ENCODE measurements around the gene TRABD2A.

TRABD2A gene

GRCh38 chr2:84846741-84847142 lies 34.1 kb downstream of the TRABD2A start:
- H3K27ac ChIP-seq = no peak overlapping the region
- no peak for TF ChIP-seq CTCF (IDR thresholded peaks at IDR 0.05)
- no peak for TF ChIP-seq ZFX (IDR thresholded peaks at IDR 0.05; ENCODE audit: borderline replicate concordance)

- no peak overlapping the region for H3K27ac ChIP-seq
- no peak for TF ChIP-seq CTCF (IDR thresholded peaks at IDR 0.05)
- TF ChIP-seq ZFX (IDR thresholded peaks at IDR 0.05; ENCODE audit: borderline replicate concordance) = no peak
These were observed 34.7 kb downstream of the TRABD2A start for GRCh38 chr2:84846041-84846663.

GRCh38 chr2:84844141-84844540 lies 36.7 kb downstream of the TRABD2A start:
- TF ChIP-seq ZFX (IDR thresholded peaks at IDR 0.05; ENCODE audit: borderline replicate concordance) (no peak), CTCF (IDR thresholded peaks at IDR 0.05) (no peak)
- H3K27ac ChIP-seq = no peak overlapping the region

- TF ChIP-seq ZFX (IDR thresholded peaks at IDR 0.05; ENCODE audit: borderline replicate concordance) (no peak), CTCF (IDR thresholded peaks at IDR 0.05) (no peak)
- H3K27ac ChIP-seq = no peak overlapping the region
These were observed 39.3 kb downstream of the TRABD2A start for GRCh38 chr2:84841577-84841976.

GRCh38 chr2:84840306-84840705 lies 40.6 kb downstream of the TRABD2A start:
- TF ChIP-seq ZFX (IDR thresholded peaks at IDR 0.05; ENCODE audit: borderline replicate concordance) = no peak
- TF ChIP-seq CTCF (IDR thresholded peaks at IDR 0.05) = no peak
- H3K27ac ChIP-seq = no peak overlapping the region

GRCh38 chr2:84839851-84840250 lies 41.0 kb downstream of the TRABD2A start:
- no peak for TF ChIP-seq CTCF (IDR thresholded peaks at IDR 0.05)
- no peak for TF ChIP-seq ZFX (IDR thresholded peaks at IDR 0.05; ENCODE audit: borderline replicate concordance)

GRCh38 chr2:84838434-84839145 lies 42.3 kb downstream of the TRABD2A start:
- TF ChIP-seq ZFX (IDR thresholded peaks at IDR 0.05; ENCODE audit: borderline replicate concordance) (no peak), CTCF (IDR thresholded peaks at IDR 0.05) (no peak)

More at GRCh38 chr2:84839851-84840250, 41.0 kb downstream of the TRABD2A start:
- H3K27ac ChIP-seq = no peak overlapping the region

More at GRCh38 chr2:84838434-84839145, 42.3 kb downstream of the TRABD2A start:
- no peak overlapping the region for H3K27ac ChIP-seq

All from 22Rv1 (cell line).